HG02970 (cell line): ENCODE results near the gene GSTT2.

Experiments
- ATAC-seq: cut with Tn5 transposase; IDR thresholded peaks from one replicate; pipeline ENCODE4 v1.9.1; 2021; ENCODE audit warnings: mild to moderate bottlenecking, moderate library complexity, moderate number of reproducible peaks; ENCODE audit not compliant: unreplicated experiment, low FRiP score

The GSTT2 gene

GRCh38 chr22:24007253-24008021 is 27.5 kb downstream of the GSTT2 start:
- ATAC-seq: no peak

DNA sequence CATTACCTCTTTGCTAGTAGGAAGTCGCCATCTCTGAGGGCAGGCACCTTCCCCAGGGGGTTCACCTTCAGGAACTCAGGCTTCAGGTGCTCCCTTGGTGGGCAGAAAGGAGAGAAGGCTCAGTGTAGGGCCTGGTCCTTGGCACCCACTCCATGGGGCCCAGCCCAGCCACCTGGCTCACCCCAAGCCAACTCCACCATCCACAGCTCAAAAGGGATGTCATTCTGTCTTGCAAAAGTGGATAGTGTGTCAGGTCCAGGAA is 28.0 kb downstream of the GSTT2 start:
- ATAC-seq: no peak

DNA sequence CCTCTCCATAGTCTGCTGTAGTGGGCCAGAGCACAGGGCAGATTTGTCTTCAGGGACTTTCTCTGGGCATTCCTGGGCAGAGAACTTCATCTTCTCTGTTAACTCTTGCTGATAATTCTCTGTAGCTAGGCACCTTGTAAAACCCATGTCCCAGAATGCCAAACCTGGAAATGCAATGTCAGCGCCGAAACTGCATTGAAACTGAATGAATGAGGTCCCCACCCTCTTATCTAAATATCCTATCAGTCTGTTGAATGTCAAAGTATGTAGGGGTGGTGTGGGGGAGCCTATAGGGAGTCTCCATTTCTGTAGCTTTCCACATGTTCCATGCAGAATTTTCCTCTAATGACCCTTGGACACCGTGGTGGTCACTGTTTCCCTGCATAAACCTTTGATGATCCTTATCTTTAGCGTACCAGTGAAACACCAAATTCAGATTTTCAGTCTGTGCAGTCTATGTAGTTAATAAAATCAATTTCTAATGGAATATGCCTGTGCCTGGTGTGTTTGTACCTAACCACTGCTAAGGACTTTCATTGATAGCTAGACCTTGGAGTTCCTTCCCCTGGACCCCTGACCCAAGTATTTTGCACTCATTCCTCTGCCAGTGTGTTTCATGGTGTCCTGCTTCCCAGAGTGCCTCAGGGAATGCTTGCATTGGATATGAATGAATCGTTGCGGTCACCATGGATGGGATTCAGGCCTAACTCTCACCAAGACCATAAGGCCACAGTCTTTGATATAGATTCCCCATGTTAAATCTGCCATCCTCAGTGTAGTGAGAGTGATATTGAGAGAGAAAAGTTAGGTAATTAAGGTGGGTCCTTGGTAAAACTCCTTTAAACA is 28.7 kb downstream of the GSTT2 start:
- no peak for ATAC-seq

DNA sequence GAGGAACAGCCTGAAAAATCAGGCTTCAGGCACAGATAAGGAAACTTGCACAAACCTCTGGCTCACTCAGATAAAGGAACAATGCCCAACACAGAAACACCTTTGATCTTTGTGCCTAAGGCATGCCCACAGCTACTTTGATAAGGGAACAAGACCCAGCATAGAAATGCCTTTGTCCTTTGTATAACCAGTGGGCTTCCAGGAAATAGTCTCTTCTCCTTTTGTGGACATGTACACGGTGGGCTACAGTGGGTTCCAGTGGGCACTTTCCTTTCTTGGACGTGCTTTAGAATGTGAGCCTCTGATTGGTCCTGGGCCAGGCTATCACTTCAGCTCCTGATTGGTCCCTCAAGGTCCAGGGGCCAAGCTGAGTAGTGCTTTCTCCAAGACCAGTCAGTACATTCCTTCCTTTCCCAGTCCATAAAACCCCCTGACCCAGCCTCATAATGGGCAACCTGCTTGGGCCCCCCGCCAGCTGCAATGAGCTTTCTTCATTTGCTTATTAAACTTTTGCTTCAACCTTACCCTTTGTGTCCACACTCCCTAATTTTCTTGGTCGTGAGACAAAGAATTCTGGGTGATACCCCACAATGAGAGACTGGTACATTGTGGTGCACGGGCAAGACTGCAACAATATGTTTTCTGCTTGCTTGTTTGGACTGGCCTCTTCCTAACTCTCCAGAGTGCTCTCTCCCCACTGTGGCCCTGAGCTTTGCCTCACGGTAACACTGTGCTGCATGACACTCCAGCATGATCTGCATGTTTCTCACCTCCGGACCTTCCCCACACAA is 29.5 kb downstream of the GSTT2 start:
- no peak for ATAC-seq

GRCh38 chr22:24010018-24010391 is 30.1 kb downstream of the GSTT2 start:
- no peak for ATAC-seq

DNA sequence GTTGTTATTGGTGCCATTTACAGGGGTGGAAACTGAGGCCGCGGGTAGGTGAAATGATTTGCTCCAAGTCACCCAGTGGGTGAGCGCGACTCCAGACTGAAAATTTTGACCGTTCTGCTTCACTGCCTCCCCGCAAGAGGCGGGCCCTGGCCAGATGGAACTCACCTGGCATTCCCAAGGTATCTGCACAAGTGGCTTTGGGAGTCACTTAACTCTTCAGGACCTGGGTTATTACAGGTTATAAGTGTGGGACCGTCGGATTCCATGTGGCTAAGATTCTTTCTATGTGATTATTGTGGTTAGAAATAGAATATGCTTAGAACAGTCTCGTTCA is 31.8 kb downstream of the GSTT2 start:
- ATAC-seq: no peak

DNA sequence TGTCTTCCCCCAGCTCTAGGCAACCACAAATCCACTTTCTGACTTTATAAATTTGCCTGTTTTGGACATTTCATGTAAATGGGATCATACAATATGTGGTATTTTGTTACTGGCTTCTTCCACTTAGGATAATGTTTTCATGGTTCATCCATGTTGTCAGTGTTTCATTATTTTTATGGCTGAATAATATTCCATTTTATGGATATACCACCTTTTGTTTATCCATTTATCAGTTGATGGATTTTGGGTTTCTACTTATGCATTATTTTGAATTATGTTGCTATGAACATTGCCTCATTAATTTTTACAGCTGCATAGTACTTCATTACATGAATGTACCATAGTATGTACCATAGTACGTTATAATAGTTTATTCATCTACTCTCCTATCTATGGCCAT is 36.2 kb downstream of the GSTT2 start:
- no peak for ATAC-seq

GRCh38 chr22:24021304-24021703 is 41.4 kb downstream of the GSTT2 start:
- no peak for ATAC-seq

DNA sequence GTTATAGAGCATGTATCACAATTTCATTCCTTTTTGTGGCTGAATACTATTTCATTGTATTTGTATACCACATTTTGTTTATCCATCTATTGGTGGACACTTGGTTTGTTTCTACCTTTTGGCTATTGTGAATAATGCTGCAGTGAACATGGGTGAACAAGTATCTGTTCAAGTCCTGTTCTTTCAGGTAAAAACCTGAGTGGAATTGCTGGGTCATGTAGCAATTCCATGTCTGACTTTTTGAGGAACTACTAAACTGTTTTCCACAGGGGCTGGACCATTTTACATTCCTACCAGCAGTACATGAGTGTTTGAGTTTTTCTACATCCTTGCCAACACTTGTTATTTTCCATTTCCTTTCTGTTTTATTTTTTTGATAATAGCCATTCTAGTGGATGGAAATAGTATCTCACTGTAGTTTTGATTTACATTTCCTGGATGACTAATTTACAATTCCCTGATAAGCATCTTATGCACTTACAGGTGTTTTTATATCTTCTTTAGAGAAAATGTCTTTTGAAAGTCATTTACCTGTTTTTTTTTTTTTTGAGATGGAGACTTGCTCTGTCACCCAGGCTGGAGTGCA is 43.4 kb downstream of the GSTT2 start:
- ATAC-seq: no peak

DNA sequence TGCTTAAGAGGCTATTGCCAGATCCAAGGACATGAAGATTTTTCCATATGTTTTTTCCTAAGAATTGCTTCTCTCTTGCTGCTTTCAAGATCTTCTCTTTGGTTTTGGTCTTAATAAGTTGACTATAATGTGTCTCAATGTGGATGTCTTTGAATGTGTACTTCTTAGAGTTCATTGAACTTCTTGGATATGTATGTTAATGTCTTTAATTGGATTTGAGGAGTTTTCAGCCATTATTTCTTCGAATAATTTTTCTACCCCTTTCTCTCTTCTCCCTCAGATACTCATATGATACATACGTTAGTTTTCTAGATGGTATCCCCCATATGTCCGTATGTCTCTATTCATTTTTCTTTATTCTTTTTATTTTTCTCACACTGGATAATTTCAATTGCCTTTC is 44.4 kb downstream of the GSTT2 start:
- no peak for ATAC-seq

GRCh38 chr22:24025475-24025874 is 45.5 kb downstream of the GSTT2 start:
- no peak for ATAC-seq

DNA sequence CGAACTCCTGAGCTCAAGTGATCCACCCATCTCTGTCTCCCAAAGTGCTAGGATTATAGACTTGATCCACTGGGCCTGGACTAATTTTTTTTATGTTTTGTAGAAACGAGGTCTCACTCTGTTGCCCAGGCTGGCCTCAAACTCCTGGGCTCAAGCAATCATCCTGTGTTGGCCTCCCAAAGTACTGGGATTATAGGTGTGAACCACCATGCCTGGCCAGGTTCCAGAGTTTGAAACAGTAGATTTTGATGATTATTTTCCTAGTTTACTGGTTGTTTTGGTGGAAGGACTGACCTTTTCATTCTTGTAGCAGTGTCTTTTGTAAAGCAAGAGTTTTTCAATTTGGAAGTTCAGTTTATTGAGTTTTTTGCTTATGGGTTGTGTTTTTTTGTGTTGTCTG is 46.1 kb downstream of the GSTT2 start:
- no peak for ATAC-seq

DNA sequence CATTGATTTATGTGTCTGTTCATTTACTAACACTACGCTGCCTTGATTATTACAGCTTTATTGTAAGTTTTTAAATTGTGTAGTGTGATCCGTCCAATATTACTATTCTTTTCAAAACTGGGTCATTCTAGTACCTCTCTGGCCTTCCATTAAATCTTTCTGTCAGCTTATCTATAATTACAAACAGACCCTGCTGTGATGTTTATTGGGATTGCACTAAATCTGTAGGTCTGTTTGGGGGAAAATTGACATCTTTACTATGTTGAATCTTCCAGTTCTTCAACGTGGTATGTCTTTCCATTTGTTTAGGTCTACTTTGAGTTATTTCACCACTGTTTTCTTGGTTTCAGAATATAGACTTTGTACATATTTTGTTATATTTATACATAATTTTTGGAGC is 46.8 kb downstream of the GSTT2 start:
- ATAC-seq: no peak

DNA sequence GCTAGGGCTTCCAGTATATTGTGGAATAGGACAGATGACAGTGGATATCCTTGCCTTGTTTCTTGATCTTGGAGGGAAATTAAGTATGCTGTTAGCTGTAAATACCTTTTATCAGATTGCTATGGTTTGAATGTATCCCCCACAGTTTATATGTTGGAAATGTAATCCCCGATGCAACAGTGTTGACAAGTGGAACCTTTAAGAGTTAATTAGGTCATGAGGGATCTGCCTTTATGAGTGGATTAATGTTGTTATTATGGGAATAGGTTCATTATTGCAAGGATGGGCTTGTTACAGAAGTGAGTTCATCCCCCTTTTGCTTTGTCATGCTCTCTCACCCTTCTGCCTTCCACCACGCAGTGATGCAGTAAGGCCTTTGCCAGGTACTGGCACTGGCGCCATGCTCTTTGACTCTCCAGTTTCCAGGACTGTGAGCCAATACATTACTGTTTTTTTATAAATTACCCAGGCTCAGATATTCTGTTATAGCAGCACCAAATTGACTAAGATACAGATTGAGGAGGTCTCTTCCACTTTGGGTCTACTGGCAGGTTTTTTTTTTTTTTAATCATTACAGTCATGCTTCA is 47.5 kb downstream of the GSTT2 start:
- no peak for ATAC-seq

DNA sequence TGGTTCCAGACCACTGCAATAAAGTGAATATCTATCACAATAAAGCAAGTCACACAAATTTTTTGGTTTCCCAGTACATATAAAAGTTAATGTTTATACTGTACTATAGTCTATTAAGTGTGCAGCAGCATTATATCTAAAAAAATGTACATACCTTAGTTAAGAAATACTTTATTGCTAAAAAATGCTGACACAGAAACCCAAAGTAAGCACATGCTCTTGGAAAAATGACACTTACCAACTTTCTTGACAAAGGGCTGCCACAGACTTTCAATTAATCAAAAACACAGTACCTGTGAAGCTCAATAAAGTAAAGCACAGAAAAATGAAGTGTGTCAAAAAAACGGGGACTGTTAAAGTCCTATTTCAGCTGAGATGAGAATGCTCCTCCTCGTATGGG is 48.1 kb downstream of the GSTT2 start:
- no peak for ATAC-seq

DNA sequence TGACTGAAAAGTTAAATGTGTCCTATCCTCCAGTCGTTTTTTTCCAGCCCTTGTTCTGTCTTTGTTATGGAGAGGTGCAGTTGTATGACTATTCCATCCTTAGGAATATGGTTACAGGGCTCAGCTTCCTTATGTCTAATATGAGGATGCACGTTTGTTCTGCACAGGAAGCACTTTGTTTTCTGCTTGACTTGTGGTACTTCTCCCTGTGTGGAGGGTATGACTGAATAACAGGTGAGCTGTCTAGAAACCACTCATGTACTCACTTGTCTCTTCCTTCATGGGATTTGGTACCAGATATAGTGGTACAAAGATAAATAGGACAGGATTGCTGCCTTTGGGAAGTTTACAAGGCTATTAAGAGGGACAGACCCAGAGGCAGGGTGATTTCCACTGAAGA is 48.6 kb downstream of the GSTT2 start:
- no peak for ATAC-seq

- ATAC-seq: no peak
Observed at GRCh38 chr22:24029304-24029703, 49.4 kb downstream of the GSTT2 start.

DNA sequence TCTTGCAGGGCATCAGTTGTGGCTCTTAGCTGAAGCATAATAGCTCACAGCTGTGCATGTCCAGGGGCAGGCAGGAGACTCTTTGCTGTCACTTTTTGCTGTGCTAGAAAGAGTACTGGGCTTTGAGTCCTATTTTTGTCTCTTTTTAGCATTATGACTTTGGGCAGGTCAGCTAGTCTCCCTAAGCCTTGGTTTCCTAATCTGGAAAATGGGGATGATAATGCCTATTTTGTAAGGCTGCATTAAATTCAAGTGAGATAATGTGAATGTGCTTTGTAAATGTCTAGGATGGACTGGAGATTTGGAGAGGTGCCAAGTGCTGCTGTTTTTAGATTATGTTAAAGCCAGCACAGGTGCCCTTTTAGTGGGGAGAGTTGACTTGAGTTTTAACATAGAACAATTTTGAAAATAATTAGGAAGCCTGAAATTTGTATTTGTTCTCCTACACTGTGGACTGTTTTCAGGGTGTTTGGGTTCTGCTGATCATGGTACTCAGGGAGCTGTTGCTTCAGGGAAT is 50.3 kb downstream of the GSTT2 start:
- no peak for ATAC-seq
